ENCODE measurements around the gene FAM120B.

The FAM120B gene

DNA sequence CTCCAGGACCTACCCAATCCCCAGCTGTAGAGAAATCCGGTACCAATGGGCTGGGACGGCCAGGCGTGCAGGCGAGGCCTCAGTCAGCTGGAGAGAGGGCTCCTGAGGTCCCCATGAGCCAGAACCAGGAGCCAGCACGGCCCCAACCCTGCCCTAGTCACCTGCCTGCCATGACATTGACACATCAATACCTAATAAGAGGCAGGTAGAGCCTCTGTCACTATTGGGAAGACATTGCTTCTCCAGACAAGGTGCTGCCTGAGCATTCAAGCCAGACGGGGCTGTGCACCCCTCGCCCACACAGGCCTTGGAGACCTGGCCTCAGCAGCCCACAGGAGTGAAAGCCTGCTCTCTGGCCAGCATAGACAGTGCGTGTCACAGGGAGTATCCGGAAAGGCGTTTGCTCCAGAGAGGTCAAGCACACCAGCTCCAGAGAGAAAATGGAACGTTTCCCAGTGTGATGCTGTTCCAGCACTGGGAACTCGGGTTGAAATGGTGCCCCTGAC lies 19.1 kb upstream of the FAM120B start:
- no peak for DNase-seq

DNA sequence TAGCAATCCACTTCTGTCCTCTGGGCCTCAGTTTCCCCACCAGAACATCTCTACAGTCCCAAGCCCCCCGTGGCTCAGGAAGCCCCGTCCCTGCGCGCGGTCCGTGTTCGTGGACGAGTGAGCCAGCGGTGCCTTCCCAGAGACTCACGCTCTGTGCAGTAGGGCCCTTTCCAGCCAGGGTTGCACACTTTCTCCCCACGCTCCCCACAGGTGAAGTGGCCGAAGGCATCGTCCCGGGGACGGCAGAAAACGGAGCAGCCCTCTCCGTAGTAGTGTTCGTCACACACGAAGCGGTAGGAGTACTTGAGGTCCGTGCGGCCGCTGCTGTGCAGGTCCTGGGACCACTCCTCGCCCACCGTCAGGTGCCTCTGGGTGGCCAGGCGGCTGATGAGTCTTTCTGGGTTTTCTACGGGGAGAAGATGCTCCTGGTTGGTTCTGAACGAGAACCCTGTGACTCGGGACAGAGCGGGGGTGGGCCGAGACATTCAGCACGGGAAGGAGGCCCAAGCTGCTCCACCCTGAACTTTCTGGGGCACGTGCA lies 18.4 kb upstream of the FAM120B start:
- DNase-seq = no peak

DNA sequence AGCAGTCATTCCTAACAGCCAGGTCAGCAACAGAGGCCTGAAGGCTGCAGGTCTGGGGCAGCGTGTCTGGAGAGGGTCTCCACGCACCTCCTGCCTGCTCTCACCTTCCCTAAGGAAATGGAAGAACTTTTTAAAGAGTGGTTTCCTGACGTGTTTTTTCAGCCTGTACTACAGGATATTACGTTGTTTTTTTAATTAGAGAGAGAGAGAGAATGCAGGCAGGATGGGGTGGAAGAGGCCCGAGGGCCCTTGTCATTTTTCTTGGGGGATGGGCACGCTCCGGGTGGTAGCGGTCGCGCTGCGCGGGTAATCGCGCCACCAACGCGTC lies 17.7 kb upstream of the FAM120B start:
- DNase-seq = no peak

DNA sequence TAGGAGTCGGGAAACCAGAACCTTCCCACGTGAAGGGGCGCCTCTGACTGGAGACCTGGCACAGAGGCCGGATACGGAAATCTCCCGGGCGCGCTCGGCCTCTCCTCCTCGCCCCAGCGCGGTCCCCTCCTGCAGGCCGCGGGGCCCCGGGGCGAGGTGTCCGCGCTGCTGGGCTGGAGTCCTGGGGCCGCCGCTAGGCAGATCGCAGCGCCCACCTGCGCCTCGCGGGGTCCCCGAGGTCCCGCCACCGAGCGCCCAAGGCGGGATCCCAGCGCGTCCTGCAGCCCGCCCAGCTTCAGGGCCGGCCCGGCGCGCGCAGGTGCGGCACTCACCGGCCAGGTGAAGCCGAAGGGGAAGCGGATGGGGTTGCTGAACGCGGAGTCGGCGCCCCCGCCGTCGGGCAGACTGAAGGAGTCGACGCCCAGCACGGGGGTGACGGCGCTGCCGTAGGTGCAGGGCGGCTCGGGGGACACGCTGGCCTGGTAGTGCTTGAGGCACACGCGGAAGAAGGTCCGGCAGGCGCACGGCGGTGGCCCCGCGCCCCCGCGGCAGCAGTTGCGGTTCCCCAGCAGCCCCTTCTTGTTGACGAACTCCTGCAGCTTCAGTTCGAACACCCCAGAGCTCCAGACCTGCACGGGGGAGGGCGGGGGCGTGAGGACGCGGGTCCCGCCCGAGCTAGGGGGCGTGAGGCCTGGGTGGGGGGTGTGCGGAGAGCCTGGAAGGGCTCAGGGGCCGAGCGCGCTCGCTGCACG lies 17.2 kb upstream of the FAM120B start:
- DNase-seq = no peak

DNA sequence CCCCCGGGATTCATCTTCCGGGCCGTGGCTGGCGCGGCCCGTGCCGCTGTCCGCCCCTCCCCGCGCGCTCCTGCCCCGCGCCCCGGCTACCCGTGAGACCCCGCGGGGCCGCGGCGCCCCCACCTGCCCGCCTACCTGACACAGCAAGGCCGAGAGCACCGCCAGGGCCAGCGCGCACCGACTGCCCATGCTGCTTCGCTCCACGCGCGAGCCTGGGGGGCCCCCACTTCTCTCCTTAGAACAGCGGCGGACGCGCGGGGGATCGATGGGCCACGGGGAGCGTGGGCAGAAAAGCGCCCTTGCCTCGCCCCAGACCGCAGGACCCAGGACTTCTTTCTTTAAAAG lies 16.6 kb upstream of the FAM120B start:
- DNase-seq = no peak

DNA sequence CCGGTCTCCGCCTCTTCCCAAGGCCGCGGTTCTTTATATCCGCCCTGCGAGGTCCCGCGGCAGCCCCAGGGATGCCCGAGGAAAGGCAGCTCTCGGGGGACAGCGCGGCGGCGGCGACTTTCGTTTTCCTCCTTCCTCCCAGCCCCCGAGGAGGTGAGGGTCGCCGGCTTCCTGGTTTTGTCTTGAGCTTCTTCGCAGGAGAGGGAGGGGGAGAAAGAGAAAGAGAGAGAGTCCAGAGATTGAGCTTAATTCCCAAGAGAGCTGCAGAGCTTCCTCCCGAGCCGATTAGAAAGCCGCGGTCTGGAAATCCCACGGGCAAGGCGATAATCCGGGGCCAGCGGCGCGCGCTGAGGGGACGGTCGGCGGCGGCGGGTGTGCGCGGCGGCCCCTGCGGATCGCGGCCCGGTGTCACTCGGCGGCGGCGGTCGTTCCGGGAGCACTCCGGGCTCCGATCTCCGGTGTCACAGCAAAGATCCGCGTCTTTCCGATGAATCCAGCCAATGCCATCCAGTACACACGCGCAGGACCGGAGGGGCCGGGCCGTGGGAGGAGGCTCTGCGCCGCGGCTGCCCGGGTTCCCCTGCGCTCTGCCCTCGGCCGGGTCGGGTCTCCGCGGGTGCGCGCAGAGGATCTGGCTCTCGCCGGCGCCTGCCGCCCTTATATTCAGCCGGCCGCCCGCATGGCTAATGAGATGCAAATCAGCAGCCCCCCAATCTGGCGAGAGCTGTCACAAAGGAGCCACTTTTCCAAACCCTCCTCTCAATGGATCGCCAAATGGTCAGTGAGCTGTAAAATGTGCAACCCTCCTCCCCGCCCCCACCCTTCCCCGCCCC lies 16.0 kb upstream of the FAM120B start, which contains the start of gene DLL1:
TSS of gene DLL1 (minus strand) at position 783 of the 833 bp plus-strand sequence. CDS start 939 bp downstream, outside the sequence.
- peak; percentile 84 for DNase-seq

DNA sequence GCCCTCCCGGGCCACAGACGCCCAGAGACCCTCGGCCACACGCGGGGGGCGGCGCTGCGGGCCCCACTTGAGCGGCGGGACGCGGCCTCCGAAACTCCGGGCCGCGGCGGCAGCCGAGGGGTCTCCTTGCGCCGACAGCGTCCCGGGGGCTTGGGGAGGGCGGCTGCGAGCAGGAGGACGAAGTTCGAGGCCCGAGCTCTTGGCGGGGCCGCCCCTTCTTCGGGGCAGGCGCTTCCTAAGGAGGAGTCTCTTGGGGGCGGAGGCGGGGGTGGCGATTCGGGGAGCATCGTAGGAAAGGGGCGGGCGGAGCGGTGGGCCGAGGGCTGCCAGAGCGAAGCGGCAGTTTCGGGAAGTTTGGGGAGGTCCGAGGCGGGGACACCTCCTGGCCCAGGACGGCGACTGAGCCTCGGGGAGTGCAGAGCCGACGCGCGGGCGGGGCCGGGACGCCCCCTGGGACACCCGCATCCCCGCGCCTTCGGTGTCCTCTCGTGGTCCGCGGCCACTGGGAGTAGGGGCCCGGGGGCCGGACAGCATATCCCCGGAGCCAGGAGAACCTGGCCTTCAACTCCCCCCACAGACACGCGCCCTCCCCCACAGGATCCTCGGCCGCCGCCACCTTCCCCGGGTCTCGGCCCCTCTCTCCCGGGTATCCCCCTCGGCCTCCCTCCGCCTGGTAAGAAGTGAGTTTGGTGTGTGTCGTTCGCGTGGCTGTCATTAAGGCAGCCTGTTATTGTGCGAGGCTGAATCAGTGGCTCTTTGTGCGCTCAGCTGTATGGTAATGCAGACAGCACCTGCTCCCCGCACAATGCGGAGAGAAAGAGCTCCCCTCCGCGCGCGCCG lies 15.1 kb upstream of the FAM120B start:
- peak; percentile 76 for DNase-seq

DNA sequence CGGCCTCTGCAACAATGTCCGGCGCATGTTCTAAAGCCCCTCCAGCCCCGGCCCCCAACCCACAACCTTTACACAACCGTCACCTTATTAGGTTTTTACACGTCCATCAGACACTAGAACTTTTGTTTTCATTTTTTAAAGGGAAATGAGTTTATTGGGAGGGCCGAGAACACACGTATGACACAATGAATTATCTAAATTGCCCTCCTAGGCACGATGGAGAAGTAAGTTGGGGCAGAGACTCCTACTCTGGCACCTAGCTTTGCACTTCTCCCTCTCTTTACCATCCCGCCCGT lies 14.5 kb upstream of the FAM120B start:
- no peak for DNase-seq

DNA sequence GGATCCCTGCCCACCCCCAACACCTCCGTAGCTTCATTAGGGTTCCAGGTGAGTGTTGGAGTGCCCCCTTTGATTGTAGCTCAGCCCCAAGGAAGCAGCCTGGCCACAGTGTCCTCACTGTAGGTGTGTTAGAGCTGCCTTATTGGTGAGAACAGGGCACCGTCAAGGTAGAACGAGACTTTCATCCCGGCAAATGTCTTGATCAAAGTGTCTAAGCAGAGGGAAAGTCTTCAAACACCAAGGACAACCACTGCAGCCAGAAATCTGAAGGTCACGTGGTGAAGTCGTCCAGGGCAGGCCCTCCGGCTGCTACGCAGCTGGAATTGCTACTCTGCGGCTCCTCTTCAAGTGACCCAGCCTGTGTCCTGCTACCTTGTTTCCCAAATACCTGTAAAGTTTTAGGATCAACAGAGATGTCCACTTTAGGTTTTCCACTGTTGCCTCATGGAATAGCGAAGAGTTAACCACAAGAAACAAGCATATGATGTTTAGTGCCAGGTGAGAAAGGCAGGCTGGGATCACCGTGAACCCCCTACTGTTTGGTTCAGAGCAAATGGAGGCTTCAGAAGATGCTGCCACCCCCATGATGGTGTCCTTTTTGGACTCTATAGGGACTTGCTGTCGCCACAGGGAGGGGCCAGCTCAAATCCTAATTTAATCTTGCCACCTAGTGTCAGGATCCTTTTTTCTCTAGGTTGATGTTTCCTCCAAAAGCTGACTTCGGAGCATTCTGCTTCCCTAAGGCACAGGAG lies 14.0 kb upstream of the FAM120B start:
- peak; percentile 71 for DNase-seq

DNA sequence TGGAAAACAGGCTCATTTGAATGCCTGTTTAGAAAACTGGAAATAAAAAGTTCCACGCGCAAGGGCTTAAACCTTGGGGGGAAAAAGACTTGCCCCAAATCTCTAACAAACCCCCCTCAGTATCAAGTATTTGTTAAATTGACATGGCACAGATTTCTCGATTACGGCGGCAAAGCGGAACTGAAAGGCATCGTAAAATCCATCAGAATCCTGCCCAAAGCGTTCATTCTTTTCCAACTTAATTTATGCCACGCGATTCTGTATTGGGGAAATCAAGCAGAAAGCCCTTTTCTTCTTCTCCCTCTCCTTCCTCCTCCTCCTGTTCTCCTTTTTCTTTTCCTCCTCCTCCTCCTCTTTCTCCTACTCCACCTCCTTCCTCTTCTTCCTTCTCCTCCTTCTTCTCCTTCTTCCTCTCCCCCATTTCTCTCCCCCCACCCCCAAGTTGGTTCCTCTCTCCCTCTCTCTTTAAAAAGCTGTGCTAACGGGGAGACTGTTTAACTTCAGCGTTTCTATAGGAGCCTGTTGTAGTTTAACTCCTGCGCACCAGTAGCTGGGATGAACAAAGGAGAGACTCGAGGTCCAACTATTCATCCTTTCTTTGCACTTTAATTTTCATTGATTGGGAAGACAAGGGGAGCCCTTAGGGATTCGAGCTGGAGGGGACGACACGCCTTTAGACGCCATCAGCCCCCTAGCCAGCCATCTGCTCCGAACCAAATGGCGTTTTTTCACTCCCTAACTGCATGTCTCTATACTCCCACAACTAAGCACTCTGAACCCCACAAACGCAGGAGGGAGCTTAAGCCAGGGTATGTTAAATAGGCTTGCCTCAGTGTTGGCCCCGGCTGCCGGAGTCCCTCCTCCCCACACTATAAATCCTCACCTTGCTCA lies 13.0 kb upstream of the FAM120B start:
- peak; percentile 13 for DNase-seq

DNA sequence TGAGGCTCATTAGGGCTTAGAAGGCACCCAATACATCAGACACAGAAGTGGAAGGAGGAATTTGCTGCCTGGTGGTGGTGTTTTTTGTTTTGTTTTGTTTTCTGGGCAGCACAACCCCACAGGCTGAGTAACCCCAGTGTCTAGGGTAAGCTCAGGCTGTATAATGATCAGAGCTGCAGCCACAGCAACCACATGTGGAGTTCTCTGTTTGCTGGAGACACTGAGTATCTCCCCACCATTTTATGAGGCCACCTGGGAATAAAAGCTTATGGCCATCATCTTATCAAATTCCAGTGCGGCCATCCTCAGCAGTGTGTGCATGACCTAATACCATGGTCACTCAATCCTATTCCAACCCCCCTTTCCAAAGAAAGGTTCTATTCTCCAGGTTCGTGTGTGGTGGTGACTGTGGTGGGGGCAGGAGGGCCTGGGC lies 12.2 kb upstream of the FAM120B start:
- DNase-seq = no peak

DNA sequence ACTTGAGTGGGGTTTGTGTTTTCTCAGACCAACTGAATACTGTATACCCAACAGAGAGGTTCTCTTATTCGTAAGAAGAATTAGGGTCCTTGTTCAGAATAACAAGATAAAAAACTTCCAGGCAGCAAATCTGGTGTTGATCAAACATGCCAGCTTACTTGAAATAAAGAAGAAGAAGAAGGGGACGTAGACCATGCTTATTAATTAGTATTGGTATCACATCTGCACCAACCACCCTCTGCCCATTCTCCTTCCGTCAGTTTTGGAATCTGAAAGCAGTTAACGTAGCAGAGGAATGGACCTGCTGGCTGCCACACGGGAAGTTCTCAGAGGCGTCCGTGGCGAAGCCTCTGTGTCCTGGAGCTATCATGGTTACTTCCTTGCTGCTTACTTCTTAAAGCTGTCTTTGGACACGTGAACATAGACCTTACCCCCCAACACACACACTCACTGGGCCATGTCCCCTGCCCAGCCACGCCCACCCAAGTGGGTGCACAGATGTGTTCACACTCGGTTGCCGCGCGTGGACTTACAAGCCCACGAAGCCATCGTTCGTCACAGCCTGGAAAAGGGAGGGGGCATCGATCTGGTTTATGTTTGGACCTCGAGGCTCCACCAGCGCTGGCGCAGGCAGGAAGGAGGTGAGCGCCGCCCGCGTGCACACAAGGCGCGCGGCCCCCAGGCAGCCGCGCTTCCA lies 11.6 kb upstream of the FAM120B start:
- DNase-seq = no peak

DNA sequence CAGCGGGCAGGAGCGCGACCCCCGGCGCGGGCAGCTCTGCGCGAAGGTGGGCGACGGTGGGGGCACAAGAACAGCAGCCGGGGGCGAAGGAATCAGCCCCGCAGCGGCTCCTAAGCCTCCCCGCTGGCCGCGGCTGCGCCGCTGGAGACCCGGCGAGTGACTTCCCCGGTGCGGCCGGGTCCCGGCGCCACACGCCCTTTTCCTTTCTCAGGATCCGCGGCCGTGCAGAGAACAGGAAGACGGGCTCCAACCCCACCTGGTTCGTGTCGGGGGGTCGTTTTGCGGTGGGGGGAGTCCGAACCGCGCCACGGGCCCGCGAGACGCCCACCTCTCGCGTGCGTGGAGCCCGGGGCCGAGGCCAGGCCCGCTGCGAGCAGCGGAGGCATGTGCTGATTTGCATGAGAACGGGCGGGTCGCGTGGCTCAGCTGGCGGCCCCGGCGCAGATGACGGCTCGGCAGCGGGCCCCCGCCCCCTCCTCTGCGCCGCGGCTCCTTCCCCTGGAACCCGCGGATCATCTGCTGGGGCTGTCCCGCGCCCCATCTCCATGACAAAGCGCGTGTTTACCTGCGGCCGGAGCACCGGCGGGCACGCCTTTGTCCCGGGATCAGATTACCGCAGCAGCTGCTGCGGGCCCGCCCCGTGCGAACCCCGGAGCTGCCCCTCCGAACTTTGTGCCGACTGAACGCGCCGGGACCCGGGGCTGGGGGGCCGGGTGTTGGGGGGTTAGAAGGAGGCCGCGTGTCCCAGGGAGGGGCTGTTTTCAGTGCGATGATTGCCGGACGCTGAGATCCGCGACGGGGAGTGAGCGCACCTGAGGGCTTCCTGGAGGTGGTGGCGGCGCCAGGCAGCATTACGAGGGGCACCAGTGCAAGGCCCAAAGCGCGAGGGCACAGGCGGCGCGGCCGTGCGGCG lies 10.8 kb upstream of the FAM120B start:
- DNase-seq = peak; percentile 6

DNA sequence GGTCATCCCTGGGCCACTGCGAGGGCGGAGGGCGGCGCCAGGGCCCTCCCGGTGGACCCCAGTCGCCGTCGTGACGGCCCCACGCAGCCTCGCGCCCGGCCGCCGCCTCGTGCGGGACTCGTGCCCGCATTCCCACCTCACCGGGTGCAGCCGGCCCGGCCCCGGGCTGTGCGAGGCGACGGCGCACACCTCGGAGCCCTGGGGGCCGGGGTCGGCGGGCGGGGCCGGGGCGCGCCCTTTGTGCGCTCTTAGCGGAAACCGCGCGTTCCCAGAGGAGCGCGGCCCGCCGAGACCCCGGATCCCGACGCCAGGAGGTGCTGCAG lies 10.2 kb upstream of the FAM120B start:
- no peak for DNase-seq

DNA sequence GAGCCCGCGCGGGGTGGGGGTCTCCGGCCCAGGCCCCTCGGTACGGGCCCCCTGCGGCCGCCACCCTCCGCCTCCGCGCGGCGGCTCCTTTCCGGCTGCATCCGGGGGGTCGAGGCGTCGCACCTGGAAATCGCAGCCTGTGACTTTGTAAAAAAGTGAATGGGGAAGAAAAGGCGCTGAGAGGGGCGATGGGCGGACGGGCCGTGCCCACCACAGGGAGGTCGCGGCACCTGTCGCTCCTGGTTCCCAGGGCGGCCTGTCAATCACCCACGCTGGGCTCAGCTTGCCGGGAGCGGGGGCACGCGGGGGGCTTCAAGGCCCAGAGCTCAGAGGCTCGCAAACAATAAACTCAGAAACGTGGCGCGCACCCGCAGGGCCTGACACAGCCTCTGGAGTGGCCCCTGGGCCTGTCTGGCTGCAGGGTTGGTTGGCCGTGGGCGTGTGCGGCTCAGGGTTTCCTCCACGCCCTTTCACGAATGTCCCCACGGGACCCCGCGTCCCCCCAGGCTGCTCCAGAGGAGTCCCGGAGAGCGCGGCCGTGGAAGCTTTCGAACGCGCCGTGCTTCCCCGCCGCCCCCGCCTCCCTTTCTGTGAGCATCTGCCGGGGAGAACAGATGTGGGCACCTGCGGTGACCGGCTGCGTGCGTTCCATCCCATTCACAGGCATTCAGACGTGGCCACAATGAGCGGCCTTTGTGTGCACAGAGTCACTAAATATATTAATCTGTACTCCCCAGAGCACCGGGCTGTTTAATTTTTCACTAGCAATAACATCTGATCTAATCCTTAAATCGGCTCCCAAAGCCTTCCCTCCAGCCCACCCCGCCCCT lies 9.6 kb upstream of the FAM120B start:
- DNase-seq = peak; percentile 51

DNA sequence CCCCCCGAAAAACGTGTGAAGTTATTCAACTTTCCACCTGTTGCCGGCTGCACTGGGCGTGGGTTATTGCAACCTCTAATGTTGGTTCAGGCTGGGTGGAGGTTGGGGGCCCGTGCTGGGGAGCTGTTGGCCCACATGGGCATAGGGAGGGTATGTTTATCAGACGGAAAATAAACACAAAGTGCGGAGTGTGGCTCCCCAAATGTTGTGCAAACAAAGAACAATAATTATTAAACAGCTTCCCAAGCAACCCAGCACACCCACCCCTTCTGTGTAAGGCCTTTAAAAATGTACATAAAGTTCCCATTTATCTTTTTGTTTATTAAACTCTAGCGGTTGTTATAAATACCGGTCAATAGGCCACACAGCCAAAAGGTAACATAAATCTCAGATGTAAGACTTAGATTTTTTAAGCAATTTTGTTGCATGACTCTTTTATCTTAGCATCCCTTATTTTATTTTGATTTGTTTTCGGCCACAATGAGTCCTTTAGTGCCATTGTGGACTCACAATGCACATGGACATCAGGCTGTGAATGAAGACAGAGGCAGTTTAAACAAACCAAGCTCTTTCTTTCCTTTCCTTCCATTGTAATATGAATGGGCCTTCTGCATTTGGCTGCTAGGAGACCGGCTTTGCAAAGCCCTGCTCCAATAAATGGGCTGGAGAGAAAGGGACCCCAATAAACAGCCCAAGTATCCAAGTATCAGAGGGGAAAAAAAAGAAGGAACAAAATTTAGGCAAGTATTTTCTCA lies 8.8 kb upstream of the FAM120B start:
- peak; percentile 77 for DNase-seq

DNA sequence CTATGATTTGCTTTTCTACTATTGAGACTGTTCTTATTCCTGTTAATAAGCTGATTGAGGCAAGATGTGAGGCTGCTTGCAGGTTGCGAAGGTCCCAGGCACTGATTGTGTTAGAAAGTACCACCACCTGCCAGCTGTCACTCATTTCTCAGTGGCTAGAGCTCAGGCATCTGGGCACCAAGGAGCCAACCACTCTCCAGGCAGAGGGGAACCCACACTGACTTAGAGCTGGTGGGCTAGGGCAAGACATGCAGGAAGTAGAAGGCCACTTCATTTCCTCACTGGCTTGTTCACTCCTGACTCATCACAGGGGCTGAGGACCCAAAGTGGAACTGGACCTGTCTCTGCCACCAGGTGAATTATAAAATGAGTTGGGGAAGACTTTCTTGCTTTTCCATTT lies 7.9 kb upstream of the FAM120B start:
- DNase-seq = no peak

DNA sequence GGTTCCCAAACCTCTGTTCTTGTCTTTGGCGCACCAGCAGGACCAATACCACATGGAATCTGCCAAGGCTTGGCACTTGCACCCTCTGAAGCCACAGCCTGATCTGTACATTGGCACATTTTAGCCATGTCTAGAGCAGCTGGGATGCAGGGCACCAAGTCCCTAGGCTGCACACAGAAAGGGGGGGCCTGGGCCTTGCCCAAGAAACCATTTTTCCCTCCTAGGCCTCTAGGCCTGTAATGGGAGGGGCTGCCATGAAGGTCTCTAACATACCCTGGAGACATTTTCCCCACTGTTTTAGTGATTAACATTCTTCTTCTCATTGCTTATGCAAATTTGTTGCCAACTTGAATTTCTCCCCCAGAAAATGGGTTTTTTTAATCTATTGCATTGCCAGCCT lies 5.4 kb upstream of the FAM120B start:
- DNase-seq = no peak
